ENCODE measurements around the gene HFE. TPM values are rescaled to one million over a fixed set of nuclear protein-coding genes. Genes with fewer than 3 reads are reported as not detected.

The HFE gene
- total and polyA plus RNA-seq, 2 of the 13 experiments (the other 11 are each of a cell fraction or from before 2014, with no cell fraction given): 3.7 to 6.3 TPM

GRCh38 chr6:26142026-26142425 lies 54.8 kb downstream of the HFE start:
- Histone ChIP-seq H3K4me2 (ENCODE audit: low read depth, low read length) (peak overlapping the region; percentile 37), H3K9ac (ENCODE audit: insufficient read depth, low read depth, low read length) (no peak overlapping the region), H3K79me2 (ENCODE audit: insufficient read depth, low read length) (no peaks in the 10 kb centered on the region), H3K27me3 (ENCODE audit: control insufficient read depth in 1 of 2, insufficient read depth in 2 of 2, low read length in 2 of 2) (no peaks in the 10 kb centered on the region), H2AFZ (ENCODE audit: low read length) (peak overlapping the region; percentile 20), H3K27ac (ENCODE audit: extremely low read length, insufficient read depth, low read length) (peak overlapping the region; percentile 5), H3K36me3 (replicated peaks in 1 of 2; ENCODE audit: control insufficient read depth in 1 of 2, insufficient read depth in 2 of 2, low read length in 2 of 2) (no peaks in the 10 kb centered on the region), H3K4me1 (ENCODE audit: insufficient read depth, low read length) (peaks cover 29% of the 10 kb centered on the region), H4K20me1 (ENCODE audit: insufficient read depth, low read length) (no peaks in the 10 kb centered on the region), H3K9me3 (ENCODE audit: low read length) (no peaks in the 10 kb centered on the region), H3K4me3 (replicated peaks in 1 of 3; ENCODE audit: insufficient read depth in 1 of 3, low read depth in 2 of 3, low read length in 3 of 3) (0 out of 6 replicates have a peak overlapping the region, but pooled peaks of 1 of the 3 experiments have one; percentile 1)
- BruUV-seq (replicated peaks): no TSS peak
- ChIA-PET CTCF (ENCODE audit: low intra/inter-chr PET ratio, low total read pairs) (no interaction called here), POLR2A (interaction anchor here (0.6 to 2.9 kb wide), 10 partner anchors 9 to 98 kb away, joined by 3 to 53 read pairs (median 6); a partner anchor contains a TSS)
- peak; percentile 63 for ATAC-seq
- WGBS (ENCODE audit: low lambda C conversion rate): 46% methylated on average over 2 of the region's 2 CpGs
- no peak for TF ChIP-seq KLF13 (CRISPR knock-in tag; IDR thresholded peaks at IDR 0.05)
- peak; percentile 21; the same call in 1 of the 2 replicates for TF ChIP-seq ONECUT2 (CRISPR knock-in tag; IDR thresholded peaks at IDR 0.05)
- no peak for TF ChIP-seq ZBTB1 (CRISPR knock-in tag; IDR thresholded peaks at IDR 0.05; ENCODE audit: borderline replicate concordance)
- TF ChIP-seq PITX1 (CRISPR knock-in tag; IDR thresholded peaks at IDR 0.05): 0 out of 2 replicates have a peak, but pooled peaks have one; percentile 23
- 0 out of 2 replicates have a peak, but pooled peaks have one; percentile 17 for TF ChIP-seq NFATC3 (CRISPR knock-in tag; IDR thresholded peaks at IDR 0.05)
- TF ChIP-seq TEF (CRISPR knock-in tag; IDR thresholded peaks at IDR 0.05): no peak
- 0 out of 2 replicates have a peak, but pooled peaks have one; percentile 40 for TF ChIP-seq KAT2B (IDR thresholded peaks at IDR 0.05; ENCODE audit: borderline replicate concordance, low read depth, low read length)
- TF ChIP-seq GATAD2A (CRISPR knock-in tag; IDR thresholded peaks at IDR 0.05): 0 out of 2 replicates have a peak, but pooled peaks have one; percentile 23
- no peak for TF ChIP-seq PCBP1 (IDR thresholded peaks at IDR 0.05; ENCODE audit: borderline replicate concordance, low read depth, low read length)
- in situ Hi-C loops (cut with HindIII; ENCODE audit: extremely low pct_ligation_motif_present, low pct_unique_long_range_greater_than_20kb): no loop called here
- intact Hi-C loops (cut with micrococcal nuclease; ENCODE audit: unreplicated experiment): no loop called here
- no peak for DNase-seq (ENCODE audit: low spot score)
- no peak for FAIRE-seq

Other genes with a start within 250 kb of the HFE start
- 0.09 TPM in 1 of 2 replicates, not detected in the other for gene SLC17A3, start 213.2 kb upstream of the HFE start, total RNA-seq (2016; rRNA removed; fragmentation: Illumina TruSeq; extraction: Trizol)
- gene SLC17A3, start 213.2 kb upstream of the HFE start, polyA plus RNA-seq (2011; rRNA removed): 0.08 and 0.11 TPM in 2 replicates
- gene SLC17A2, start 156.7 kb upstream of the HFE start, total RNA-seq (2016; rRNA removed; fragmentation: Illumina TruSeq; extraction: Trizol): 7.0 and 11.2 TPM in 2 replicates
- 32.4 and 46.4 TPM in 2 replicates for gene SLC17A2, start 156.7 kb upstream of the HFE start, polyA plus RNA-seq (2011; rRNA removed)
- 2.5 and 3.6 TPM in 2 replicates for gene TRIM38, start 124.6 kb upstream of the HFE start, total RNA-seq (2016; rRNA removed; fragmentation: Illumina TruSeq; extraction: Trizol)
- 3.1 and 3.7 TPM in 2 replicates for gene TRIM38, start 124.6 kb upstream of the HFE start, polyA plus RNA-seq (2011; rRNA removed)